Measurements from ENCODE around the gene GADL1.

The GADL1 gene, protein sequence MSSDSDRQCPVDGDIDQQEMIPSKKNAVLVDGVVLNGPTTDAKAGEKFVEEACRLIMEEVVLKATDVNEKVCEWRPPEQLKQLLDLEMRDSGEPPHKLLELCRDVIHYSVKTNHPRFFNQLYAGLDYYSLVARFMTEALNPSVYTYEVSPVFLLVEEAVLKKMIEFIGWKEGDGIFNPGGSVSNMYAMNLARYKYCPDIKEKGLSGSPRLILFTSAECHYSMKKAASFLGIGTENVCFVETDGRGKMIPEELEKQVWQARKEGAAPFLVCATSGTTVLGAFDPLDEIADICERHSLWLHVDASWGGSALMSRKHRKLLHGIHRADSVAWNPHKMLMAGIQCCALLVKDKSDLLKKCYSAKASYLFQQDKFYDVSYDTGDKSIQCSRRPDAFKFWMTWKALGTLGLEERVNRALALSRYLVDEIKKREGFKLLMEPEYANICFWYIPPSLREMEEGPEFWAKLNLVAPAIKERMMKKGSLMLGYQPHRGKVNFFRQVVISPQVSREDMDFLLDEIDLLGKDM

DNA sequence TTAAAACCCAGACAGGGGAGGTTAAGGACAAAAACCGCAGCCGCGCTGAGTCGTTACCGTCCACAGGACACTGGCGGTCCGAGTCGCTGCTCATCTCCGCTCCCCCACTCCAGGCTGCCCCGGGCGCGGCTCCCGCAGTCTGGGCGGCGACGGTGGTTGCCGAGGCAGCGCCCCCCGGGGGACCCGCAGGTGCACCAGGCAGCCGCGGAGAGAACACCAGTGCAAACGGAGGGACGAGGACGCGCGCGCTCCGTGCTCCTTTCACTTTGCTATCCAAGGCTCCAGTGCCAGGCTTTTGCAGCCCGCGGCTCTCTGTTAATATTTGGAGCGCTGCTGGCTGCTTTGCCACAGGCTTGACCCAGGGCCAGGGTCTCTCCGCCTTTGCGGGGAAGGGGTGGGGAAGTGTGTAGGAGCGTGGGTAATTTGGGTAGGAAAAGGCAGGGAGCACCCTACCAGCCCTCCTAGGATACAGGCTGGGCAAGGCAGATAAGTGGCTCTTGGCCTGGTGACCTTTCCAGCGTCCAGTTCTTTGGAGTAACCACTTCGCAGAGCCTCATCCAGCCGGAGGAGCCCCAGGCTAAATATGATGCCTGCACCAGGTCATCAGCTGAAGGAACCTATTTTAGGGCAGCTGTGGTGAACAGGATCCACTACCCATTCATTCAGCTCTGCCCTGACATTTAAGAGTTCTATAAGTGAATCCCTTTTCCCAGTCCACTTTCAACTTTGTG lies at the start of gene GADL1:
Gene GADL1, minus strand, starts transcription at position 141 of the 731 bp plus-strand sequence. Its CDS starts 47 bp downstream, at position 94.
- no peak for DNase-seq (ENCODE audit: low read depth in 2 of 2)

DNA sequence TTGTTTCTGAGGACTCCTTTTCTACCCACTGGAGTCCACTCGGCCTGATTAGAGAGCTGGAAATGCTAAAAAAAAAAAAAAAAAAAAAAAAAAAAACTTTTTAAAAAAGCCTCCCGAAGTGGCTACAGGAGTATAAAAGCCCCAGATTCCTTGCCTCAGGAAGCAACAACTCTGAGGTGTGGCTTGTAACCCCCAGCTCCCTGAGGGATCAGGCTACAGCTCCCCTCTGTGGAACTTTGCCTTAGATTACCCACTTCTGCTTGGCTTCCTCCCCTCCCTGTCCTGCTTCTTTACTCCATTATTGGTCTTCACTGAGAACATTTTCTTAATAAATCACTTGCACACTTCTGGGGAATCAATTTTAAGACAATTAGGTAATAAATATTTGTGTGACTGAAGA lies 49.7 kb upstream of the GADL1 start:
- DNase-seq (ENCODE audit: low read depth in 2 of 2): no peak

DNA sequence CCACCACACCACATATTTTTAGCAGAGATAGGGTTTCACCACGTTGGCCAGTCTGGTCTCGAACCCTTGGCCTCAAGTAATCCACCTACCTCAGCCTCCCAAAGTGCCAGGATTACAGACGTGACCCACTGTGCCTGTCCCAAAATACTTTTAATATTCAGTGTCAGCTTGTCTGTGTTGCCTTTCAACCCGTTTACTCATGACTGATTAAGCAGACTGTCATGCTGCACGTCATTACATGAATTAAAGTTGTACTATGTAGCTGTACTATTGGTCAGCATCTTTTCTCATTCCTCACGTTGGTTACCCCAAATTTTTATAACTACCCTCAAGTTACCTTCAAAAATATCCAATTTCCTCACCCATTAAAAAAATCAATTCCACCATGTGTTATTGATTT lies 48.7 kb upstream of the GADL1 start:
- DNase-seq (ENCODE audit: low read depth in 2 of 2): no peak

DNA sequence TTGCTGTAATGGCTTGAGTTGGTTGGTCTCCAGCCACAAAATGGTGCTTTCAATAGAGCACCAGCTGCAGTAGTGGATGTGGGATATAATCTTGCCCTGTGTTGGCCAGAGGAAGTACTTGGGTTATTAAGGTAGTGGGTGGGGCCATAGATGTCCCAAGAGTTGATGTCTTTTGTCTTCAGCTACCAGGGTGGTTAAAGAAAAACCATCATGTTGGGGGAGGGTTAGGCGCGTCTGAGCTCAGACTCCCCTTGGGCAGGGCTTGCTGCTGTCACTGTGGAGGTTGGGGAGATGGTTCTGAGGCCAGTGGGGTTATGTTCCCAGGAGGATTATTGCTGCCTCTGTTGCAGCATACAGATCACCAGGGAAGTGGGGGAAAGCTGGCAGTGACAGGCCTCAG lies 46.9 kb upstream of the GADL1 start:
- no peak for DNase-seq (ENCODE audit: low read depth in 2 of 2)

DNA sequence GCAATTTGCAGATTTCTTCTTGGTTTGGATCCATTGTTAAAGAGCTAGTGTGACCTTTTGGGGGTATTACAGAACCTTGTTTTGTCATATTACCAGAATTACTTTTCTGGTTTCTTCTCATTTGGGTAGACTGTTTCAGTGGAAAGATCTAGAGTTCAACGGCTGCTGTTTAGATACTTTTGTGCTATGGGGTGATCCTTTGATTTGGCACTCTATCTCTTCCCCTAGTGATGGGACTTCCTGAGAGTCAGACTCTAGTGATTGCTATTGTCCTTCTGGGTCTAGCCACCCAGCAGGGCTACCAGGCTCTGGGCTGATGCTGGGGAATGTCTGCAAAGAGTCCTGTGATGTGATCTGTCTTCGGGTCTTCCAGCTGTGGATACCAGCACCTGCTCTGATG lies 46.3 kb upstream of the GADL1 start:
- DNase-seq (ENCODE audit: low read depth in 2 of 2): no peak

DNA sequence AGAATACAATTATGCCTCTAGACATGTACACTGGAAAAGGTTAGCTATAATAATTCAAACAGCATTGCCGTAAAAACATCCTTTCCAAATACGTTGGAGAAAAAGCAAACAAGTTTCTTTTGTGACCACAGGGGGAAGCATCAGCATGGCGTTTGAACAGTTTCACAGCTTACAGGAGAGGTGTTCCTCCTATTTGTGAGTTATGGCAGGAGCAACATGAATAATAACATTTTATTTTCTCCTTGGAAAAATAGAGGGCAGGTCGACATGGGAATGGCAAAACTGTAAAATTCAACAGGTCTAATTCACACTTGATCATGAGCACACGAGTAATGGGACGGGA lies 39.7 kb upstream of the GADL1 start:
- no peak for DNase-seq (ENCODE audit: low read depth in 2 of 2)

DNA sequence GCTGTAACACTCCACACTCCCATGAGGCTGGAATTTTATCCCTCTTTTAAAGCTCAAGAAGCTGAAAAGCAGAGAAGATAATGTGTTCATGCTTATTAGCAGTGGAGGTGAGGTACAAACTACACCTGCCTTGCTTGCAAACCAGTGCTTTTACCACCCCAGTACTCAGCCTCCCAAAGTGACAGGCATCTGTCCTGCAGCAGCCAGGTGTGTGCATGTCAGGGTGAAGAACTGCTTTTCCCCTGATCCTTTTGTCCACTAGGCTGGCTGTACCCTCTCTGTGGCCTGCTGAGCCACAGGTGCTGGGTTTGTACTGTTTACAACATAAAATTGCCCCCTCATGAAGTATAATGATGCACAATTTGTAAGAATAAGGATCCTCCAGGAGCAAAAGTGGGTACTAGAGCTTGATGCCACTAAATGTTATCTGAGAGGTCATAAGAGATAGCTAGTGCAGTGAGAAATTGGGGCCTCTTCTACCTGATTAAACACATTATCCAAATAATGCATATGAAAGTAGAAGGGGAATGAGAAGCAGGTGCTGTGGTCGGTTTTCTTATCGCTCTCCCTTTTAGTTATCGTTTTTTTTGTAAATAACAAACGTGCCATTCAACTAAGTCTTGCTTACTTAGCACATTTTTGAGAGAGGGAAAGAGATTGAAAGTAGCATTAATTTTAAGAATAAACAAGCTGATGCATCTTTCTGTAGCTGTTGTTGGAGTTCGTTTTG lies 39.2 kb upstream of the GADL1 start:
- DNase-seq (ENCODE audit: low read depth in 2 of 2): no peak

DNA sequence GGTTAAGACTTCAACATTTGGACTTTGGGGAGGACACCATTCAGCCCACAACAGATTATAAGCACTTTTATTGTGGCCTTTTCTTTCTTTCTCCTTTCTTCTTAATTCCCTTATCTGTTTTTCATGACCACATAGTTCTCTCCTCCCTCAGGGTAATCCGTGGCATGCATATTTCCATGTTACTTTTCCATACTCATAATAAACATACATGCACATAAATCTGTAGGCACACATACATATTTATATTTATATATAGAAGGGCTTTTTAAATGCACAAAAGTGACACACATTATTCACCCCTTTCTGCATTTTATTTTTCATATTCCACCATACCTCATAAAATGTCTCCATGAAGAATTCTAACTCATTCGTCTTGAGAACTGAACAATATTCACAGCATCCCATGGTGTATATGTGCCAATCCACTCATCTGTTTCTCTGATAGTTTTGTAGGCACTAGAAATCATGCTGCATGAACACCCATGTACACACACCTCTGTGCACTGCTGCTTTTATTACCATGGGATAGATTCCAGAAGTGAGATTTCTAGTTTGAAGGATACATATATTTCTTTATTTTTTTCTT lies 38.1 kb upstream of the GADL1 start:
- DNase-seq (ENCODE audit: low read depth in 2 of 2): no peak

DNA sequence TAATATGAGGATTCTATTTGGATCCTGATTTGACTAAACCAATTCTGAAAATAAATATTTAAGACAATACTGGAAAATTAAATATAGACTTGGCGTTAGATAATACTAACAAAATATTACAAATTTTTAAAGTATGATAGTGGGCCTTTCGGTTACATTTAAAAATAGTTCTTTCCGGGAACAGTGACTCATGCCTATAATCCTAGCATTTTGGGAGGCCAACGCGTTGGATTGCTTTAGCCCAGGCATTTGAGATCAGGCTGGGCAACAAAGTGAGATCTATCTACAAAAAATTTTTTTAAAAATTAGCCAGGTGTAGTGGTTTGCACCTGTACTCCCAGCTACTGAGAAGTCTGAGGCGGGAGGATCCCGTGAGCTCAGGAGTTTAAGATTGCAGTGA lies 30.3 kb upstream of the GADL1 start:
- DNase-seq (ENCODE audit: low read depth in 2 of 2): no peak

DNA sequence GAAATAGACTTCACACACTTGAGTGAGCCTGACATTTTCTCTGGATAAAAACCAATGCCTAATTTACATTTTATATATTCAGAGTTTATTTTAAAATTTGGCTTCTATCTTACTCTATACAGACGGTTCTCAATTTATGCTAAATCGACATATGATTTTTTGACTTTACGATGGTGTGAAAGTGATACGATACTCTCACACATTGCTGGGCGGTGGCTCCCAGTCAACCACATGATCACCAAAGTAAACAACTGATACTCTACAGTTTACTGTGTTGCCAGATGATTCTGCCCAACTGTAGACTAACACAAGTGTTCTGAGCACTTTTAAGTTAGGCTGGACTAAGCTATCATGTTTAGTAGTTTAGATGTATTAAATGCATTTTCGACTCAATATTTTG lies 25.1 kb upstream of the GADL1 start:
- DNase-seq (ENCODE audit: low read depth in 2 of 2): no peak

DNA sequence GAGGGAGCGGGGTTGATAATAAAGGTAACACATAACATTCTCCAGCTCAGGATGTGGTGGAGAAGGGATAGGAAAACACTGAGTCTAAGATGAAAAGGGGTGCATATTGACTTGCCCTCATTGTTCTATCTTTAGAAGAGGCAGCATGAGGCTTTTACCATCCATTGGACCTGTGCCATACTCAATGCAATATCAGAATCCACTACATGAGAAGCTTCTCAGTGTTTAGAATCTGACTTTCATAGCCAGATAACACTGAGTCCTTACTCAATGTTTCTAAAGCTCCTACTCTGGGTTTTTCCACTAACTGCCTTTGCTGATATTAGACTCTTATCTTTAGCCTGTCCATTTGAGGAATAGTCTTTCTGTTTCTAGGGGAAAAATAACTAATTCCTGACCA lies 24.3 kb upstream of the GADL1 start:
- no peak for DNase-seq (ENCODE audit: low read depth in 2 of 2)

DNA sequence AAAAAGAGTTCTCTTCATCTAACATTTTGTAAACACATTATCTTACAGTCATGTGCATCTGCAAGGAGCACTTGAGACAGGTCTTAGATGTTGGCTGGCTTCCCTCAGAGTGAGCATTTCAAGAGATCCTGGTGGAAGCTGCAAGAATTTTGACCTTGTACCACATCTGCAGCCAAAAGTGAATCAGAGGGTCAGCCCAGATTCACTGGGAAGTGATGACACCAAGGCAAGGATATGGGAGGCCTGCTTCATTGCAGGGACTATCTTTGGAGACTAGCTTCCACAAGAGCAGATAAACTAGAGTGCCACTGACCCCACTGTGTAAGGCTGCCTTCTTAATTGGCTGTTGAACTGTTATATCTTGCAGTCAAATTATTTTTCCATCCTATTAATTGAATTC lies 21.3 kb upstream of the GADL1 start:
- DNase-seq (ENCODE audit: low read depth in 2 of 2): no peak

DNA sequence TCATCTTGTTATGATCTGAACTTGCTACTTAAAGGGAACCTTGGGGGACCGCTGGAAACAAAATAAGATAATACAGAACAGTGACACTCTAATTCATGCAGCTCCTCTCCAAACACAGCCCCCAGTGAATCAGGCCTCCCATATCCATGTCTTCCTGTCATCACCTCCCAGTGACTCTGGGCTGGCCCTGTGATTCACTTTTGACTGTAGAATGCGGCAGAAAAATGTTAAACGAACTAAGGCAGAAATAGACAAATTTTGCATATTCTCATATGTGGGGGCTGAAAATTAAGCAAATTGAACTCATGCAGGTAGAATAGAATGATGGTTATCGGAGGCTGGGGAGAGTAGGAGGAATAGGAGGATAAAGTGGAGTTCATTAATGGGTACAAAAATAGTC lies 20.2 kb upstream of the GADL1 start:
- DNase-seq (ENCODE audit: low read depth in 2 of 2): no peak

DNA sequence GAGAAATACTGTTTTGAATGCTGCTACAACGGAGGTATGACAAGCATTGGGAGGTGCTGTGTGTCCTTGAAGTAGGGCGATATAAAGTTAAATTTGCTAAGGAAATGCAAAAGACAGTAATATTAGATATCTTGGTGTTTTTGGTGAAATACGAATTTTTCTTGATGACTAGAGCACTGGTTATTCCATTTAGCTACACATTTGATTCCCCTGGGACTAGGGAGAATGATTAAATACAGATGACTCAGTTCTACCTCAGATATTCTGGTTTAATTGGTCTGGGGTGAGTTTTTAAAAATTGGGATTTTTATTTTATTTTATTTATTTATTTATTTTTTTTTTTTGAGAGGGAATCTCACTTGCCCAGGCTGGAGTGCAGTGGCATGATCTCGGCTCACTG lies 18.7 kb upstream of the GADL1 start:
- DNase-seq (ENCODE audit: low read depth in 2 of 2): no peak

DNA sequence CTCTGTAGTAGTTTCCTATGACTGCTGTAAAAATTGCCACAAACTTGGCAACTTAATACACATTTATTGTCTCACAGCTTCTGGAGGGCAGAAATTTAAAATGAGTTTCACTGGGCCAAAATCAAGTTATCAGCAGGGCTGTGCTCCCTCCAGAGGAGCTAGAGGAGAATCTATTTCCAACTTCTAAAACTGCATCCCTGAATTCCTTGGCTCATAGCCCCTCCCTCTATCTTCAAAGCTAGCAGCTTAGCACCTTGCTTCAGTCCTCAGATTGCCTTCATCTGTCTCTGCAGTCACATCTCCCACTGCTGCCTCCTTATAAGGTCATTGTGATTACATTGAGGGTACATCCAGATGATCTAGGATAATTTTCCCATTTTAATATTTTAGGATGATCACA lies 17.8 kb upstream of the GADL1 start:
- DNase-seq (ENCODE audit: low read depth in 2 of 2): no peak

DNA sequence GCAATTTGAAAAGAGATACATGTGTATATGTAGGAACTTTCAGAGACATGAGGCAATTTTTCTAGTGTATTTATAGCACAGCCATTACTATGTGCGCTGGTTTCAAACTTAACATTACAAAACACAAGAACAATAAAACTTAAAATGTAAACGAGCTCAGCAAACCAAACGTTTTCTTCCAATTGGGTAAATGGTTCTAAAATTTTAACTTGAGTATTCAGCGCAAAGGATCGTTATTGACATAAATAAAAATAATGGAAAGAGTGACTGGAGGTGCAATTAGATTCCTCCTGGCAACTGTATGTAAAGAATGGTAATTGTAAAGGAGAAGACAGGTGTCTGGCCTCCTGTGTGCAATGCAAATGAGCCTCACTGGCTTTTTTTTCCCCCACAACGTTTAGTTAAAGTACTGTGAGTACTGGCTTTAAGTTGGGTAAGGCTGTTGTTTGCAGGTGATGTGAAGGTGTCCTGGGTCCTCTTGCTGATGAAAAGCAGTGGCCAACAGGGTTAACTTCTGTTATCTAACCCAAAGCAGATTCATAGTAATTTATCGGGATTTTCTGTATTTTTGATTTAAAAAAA lies 14.1 kb upstream of the GADL1 start:
- DNase-seq (ENCODE audit: low read depth in 2 of 2): no peak

DNA sequence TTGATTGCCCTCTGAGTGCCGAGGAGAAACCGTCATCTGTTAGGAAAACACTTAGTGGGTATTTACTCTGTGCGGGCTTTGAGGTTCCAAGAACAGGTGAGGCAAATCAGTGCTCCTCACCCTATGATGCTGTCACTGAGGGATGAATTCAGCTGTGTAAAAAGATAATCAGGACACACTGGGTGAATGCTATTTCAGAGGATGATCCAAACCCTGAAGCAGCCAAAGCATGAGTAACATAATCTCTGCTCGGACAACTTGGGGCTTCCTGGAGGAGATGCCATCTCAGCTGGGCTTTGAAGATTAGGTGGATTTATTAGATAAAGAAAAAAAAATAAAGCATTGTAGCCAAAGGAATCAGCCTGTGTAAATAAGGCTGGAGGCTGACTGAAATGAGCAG lies 10.5 kb upstream of the GADL1 start:
- DNase-seq (ENCODE audit: low read depth in 2 of 2): no peak

DNA sequence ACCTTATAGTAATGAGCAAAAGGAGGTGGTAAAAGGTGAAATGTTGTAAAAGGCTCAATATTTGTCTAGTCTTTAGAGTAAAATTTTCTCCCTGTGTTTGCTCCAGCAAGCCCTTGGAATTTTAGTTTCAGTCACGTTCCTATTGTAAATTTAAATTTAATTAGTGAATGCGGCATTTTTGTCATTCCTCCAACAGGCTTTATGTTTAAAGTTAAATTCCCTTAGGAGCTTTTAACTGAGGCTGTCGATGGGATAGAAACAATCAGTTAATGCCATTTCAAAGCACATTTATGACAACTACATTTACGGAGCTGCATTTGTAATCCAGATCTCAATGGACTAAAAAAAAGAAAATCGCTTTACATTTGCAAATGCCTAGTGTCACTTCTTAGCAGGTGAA lies 868 bp upstream of the GADL1 start:
- no peak for DNase-seq (ENCODE audit: low read depth in 2 of 2)

DNA sequence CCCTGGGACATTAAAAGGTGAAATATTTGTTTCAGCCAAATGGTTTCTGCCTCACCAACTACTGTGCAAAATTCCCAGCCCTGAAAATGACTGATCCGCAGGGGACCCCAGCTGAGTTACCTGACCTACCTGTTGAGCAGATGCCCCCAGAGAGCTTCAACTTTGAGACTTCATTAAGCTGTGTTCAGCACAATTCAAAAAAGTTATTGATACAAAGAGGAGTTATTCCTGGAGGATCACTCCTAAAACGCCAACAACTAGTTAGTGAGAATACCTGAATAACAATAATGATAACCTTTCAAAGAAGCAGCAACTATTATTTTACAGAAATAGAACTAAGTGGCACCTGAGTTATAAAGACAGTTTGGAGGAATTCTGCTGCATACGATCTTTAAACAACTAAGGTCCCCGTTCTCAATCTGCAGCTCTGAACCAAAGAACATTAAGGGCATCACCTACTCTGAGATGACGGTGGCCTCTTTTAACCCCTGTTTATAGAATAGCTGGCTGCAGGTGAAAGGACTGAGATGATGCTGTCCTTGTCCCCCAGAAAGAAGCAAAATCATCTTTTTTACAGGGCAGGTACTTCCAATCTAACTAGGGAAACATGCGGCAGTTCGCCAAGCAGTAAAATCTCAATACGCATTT lies 659 bp downstream of the GADL1 start:
- no peak for DNase-seq (ENCODE audit: low read depth in 2 of 2)

DNA sequence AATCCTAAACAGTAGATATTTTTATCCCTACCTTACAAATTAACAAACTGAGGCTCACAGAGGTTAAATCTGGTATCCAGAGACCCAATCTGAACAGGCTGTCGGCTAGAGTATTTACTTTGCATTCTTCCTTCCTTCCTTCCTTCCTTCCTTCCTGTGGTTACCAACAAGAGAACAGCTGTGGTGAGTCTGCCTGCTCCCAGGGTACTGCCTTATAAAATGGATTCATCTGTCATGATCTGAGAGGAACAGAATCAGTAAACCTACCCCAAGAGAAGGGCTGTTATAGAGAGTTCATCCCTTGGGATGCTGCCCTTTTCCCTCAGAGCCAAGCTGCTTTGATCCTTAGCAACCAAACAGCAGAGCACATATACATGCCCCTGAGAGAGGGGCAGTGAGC lies 3.6 kb downstream of the GADL1 start:
- DNase-seq (ENCODE audit: low read depth in 2 of 2): no peak

DNA sequence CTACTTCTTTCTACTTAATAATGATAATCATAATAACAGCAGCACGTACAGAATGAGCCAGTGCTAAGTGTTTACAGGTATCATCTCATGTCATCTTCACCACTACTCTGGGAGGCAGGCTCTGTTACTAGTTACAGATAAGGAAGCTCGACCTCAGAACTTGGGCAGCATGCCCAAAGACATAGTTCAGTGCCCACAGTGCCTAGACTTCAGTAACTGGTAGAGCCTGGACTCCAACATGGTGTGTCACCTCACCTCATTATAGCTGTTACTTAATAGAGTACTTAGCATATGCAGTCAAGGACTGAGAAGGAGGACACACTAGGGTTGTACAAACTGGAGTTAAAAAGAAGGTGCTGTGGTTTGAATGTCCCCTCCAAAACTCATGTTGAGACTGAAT lies 7.6 kb downstream of the GADL1 start:
- DNase-seq (ENCODE audit: low read depth in 2 of 2): no peak
